Renal cortex interstitium (tissue), 11 donors: Measurements from ENCODE around the gene MRPL52. TPM values are rescaled to one million over a fixed set of nuclear protein-coding genes. Genes with fewer than 3 reads are reported as not detected.
A peak's percentile ranks its signal among the peaks of the same experiment; 100 is the strongest.
"Not testable (repeated sequence)": the region's sequence is repeated elsewhere in the genome, so short reads cannot be mapped to it uniquely, and the experiment has no call there.

Experiments used
- DNase-seq, 11 donors: peaks; one replicate each; pipeline ENCODE4 v3.0.0-alpha.2; 2013; ENCODE audit warnings: low read depth in 9 of 11, low spot score in 4 of 11; ENCODE audit errors: extremely low read depth in 1 of 11
- polyA plus RNA-seq, 3 donors: library from polyadenylated mRNA; unstranded; fragments of 120-200 nt; gene quantifications; one replicate each; pipeline ENCODE4 v1.2.1, GENCODE V29; 2013; ENCODE audit not compliant: insufficient read length in 3 of 3

Gene MRPL52
- polyA plus RNA-seq, 3 donors, result 76.1 to 108 (median 97.7) TPM

GRCh38 chr14:22822571-22823098 lies 7.1 kb upstream of the MRPL52 start:
- DNase-seq, result peak; percentile 66 to 87 (median 80)

- no peak for DNase-seq
These were observed 4.9 kb upstream of the MRPL52 start for GRCh38 chr14:22824711-22825359.

- DNase-seq, result not testable (repeated sequence)
These were observed 519 bp upstream of the MRPL52 start for GRCh38 chr14:22829076-22829660.

- no peak for DNase-seq
These were observed 840 bp downstream of the MRPL52 start for GRCh38 chr14:22830443-22831010.

GRCh38 chr14:22835505-22835904 lies 5.8 kb downstream of the MRPL52 start:
- DNase-seq, result no peak

DNA sequence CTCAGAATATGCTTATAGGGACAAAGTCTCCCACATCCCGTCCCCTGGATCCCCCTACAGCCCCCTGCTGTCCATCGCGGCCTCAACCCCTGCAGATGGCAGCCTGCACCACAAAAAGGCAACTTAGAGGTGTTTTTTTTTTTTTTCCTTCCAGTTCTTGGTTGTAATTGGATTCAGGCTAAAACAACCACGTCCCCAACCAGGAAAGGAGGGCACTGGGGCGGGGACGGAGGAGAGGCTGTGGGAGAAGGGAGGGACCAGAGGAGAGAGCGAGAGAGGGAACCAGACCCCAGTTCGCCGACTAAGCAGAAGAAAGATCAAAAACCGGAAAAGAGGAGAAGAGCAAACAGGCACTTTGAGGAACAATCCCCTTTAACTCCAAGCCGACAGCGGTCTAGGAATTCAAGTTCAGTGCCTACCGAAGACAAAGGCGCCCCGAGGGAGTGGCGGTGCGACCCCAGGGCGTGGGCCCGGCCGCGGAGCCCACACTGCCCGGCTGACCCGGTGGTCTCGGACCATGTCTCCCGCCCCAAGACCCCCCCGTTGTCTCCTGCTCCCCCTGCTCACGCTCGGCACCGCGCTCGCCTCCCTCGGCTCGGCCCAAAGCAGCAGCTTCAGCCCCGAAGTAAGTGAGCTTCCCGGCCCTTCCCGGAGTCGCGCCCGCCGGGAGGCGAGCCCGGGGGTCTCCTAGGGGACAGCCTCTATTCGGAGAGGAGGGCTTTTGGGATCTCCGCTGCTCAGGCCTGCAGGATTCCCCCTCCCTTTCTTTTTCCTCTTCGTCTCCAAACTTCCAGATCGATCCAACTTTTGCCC lies 6.8 kb downstream of the MRPL52 start, which contains the start of gene MMP14:
MMP14 (plus strand) TSS at position 285 of the 813 bp plus-strand sequence; CDS start at position 518, 233 bp downstream.
- DNase-seq, result peak in 7 of 11 donors; percentile 66 to 85 (median 82)

- peak in 1 of 11 donors; percentile 58 for DNase-seq
These were observed 7.5 kb downstream of the MRPL52 start for GRCh38 chr14:22837114-22837749.

GRCh38 chr14:22837750-22838538 lies 8.3 kb downstream of the MRPL52 start:
- no peak for DNase-seq

DNA sequence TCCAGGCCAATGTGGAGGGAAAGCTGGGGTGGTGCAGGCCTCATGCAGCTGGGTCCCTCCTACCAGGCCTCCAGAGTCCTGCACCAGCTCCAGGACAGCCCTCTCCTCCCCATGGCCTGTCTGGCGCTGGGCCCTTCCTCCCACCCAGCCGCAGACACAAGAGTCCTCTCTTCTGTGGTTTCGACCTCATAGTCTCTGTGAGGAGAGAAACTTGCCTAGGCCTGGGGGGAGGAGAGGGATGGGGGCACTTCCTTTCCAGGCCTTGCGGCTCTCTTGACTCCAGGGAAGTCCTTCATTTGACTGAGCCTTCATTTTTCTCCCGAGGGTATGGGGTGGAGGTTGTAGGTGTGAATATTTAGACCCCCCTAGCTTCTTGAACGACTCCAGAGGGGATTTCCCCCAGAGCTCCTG lies 8.9 kb downstream of the MRPL52 start:
- DNase-seq, result no peak

GRCh38 chr14:22839159-22839779 lies 9.6 kb downstream of the MRPL52 start:
- no peak for DNase-seq

GRCh38 chr14:22841311-22841710 lies 11.6 kb downstream of the MRPL52 start:
- no peak for DNase-seq

DNA sequence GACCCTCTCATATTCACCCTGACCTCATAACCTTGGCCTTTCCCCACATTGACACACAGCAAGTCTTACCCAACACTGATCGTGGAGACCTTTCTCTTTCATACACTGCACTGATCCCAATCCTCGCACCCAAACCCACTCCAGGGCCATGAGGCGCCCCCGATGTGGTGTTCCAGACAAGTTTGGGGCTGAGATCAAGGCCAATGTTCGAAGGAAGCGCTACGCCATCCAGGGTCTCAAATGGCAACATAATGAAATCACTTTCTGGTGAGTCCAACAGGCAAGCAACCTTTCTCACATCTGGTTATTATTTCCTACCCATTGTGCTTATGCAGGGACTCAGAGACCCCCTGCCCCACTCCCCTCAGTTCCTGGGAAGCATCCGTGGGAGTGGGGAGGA lies 12.1 kb downstream of the MRPL52 start:
- no peak for DNase-seq

DNA sequence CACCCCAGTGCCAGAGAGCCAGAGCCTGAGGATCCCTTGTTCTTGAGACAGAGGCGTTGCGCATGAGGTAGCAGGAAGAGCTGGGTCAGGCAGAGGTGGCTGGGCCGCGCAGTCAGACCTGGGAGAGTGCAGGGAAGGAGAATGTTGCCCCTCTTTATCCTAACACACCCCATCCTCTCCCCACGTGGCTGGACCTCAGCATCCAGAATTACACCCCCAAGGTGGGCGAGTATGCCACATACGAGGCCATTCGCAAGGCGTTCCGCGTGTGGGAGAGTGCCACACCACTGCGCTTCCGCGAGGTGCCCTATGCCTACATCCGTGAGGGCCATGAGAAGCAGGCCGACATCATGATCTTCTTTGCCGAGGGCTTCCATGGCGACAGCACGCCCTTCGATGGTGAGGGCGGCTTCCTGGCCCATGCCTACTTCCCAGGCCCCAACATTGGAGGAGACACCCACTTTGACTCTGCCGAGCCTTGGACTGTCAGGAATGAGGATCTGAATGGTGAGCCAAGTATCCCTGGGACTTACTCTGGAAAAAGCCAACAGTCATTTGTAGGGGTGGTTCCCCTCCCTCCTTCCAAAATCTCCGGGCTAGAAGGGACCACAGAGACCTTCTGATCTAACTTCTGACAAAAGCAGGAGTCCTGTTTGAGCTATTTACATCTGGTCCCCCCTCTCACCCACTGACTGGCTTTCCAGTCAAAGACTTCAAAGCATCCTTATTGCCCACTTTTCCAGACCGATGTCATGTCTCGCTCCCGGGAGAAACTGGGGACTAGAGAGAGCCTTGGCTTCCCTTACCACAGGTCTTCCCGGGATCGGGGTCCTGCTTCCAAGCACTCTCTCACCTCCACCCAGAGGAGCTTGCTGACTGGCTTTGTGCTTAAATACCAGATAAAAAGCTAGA lies 12.8 kb downstream of the MRPL52 start:
- DNase-seq, result no peak

- no peak for DNase-seq
These were observed 13.6 kb downstream of the MRPL52 start for GRCh38 chr14:22843123-22843925.

DNA sequence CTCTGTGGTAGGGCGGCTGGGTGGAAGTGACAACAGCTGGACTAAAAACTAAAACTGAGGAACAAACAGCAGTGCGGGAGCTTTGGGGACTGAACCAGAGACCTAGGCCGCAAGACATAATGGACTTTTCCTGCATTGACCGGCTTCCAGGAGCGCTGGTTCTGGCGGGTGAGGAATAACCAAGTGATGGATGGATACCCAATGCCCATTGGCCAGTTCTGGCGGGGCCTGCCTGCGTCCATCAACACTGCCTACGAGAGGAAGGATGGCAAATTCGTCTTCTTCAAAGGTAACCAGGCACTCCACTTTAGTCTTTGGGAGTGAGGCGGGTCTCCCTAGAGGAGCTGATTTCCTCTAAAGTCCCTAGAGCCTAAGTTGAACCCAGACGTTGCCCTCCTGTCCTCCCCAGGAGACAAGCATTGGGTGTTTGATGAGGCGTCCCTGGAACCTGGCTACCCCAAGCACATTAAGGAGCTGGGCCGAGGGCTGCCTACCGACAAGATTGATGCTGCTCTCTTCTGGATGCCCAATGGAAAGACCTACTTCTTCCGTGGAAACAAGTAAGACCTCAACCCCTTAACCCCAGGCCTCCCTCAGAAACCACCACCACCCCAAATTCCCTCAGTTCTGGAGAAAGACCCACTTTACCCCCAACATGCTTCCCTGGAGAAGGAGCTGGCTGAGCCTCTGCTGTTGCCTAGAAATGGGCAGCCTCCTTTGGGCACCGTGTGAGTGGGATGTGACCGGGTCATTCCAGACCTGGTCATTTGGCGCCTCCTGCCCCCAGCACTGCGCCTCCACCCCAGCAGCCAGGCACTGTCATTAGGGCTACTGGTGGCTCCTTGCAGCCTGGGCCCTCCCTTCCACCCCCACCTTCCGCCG lies 14.8 kb downstream of the MRPL52 start:
- DNase-seq, result no peak
